GM10266 (cell line): Measurements from ENCODE around the gene VSTM1.

Experiments
- DNase-seq: peaks from one replicate; pipeline ENCODE4 v3.0.0; 2012; ENCODE audit errors: extremely low spot score
- TF ChIP-seq, protein P1 (sequence below): IDR thresholded peaks from 2 replicates; pipeline ENCODE4 v1.5.1; 2012; ENCODE audit warnings: mild to moderate bottlenecking, low read depth; ENCODE audit not compliant: control insufficient read depth, insufficient read depth; ENCODE audit errors: missing control alignments

VSTM1 gene

DNA sequence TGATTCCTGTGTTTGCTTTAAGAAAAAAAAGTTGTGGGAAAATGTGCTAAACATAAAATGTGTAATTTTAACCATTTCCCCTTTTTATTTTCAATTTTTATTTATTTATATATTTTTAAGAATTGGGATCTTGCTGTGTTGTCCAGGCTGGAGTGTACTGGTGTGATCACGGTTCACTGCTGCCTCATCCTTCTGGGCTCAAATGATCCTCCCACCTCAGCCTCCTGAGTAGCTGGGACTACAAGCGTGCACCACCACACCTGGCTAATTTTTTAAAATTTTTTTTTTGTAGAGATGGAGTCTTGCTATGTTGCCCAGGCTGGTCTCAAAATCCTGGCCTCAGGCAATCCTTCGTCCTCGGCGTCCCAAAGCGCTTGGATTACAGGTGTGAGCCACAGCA, 53.2 kb downstream of the VSTM1 start:
- TF ChIP-seq, protein P1, sequence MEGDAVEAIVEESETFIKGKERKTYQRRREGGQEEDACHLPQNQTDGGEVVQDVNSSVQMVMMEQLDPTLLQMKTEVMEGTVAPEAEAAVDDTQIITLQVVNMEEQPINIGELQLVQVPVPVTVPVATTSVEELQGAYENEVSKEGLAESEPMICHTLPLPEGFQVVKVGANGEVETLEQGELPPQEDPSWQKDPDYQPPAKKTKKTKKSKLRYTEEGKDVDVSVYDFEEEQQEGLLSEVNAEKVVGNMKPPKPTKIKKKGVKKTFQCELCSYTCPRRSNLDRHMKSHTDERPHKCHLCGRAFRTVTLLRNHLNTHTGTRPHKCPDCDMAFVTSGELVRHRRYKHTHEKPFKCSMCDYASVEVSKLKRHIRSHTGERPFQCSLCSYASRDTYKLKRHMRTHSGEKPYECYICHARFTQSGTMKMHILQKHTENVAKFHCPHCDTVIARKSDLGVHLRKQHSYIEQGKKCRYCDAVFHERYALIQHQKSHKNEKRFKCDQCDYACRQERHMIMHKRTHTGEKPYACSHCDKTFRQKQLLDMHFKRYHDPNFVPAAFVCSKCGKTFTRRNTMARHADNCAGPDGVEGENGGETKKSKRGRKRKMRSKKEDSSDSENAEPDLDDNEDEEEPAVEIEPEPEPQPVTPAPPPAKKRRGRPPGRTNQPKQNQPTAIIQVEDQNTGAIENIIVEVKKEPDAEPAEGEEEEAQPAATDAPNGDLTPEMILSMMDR = no peak
- no peak for DNase-seq

DNA sequence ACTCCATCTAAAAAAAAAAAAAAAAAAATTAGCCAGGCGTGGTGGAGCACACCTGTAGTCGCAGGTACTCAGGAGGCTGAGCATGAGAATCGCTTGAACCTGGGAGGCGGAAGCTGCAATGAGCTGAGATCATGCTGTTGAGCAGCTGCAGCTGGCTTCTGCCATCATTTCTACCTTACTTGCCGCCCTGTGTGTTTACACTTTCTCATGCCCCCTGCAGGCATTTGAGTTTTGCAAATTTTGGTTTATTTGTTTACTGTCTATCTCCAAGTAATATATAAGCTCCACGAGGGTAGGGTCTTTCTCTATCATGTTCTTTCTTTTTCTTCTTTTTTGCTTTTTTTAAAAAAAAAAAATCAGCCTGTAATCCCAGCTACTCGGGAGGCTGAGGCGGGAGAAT, 54.3 kb downstream of the VSTM1 start:
- TF ChIP-seq, protein P1 = no peak
- DNase-seq = no peak

DNA sequence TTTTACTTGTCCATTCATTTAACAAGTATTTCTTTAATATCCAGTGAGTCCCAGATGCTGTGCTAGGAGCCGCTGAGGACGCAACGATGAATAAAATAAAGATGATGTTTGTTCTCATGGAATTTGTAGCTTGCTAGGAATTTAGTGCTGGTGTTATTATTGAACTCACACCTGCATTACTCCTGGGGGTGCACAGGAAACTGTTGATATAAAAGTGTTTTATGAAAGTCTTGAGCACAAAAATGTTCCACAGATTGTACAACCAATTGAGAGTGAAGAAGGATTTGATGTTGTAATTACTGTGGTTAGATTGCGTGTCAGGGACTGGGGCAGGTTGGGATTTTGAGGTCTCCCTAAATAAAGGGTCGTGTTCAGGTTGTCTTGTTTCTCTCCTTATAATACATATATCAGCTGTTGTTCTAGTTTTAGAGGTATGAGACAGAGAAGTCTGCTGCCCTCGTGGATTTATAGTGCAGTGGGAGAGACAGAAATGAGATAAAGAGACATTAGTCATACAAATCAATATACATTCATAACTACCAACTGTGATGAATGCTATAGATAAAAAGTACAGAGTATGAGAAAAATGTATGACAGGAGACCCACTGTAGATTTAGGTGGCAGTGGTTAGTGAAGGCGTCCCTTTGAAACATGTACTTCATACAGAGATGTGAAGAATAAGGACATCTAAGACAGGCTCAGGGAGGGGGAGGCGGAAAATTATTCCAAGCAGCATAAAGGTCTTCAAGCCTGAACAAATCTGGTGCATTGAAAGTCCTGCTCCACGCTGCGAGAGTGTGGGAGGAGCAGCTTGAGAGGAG, 61.0 kb downstream of the VSTM1 start:
- TF ChIP-seq, protein P1 = no peak
- DNase-seq = no peak

DNA sequence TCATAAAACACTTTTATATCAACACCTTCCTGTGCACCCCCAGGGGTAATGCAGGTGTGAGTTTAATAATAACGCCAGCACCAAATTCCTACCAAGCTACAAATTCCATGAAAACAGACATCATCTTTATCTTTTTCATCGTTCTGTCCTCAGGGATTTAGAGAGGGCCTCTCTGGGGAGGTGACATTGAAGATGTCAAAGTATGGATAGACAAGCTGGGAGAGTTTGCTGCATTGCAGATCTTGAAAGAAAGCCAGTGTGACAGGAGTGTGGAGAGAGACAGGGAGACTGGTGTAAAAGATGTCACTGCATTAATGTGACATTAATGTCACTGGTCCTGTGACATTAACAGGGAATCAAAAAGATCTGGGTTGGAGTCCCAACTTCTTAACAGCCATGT, 62.2 kb downstream of the VSTM1 start:
- TF ChIP-seq, protein P1 = no peak

DNA sequence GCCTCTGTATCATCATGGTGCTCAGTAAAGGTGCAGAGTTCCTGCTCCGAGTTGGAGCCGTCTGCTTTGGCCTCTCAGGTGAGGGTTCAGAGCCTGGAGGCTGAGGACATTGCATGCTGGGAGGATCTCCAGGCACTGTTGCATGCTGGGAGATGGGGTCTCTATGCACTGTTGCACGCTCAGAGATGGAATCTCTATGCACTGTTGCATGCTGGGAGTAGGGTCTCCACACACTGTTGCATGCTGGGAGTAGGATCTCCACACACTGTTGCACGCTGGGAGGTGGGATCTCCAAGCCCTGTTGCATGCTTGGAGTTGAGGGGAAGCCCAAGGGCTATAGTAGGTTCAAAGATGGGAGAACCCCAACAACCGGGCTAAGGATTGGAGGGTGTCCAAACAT, 64.0 kb downstream of the VSTM1 start:
- DNase-seq = no peak
- TF ChIP-seq, protein P1 = no peak

More for the DNA sequence above, 62.2 kb downstream of the VSTM1 start:
- no peak for DNase-seq

DNA sequence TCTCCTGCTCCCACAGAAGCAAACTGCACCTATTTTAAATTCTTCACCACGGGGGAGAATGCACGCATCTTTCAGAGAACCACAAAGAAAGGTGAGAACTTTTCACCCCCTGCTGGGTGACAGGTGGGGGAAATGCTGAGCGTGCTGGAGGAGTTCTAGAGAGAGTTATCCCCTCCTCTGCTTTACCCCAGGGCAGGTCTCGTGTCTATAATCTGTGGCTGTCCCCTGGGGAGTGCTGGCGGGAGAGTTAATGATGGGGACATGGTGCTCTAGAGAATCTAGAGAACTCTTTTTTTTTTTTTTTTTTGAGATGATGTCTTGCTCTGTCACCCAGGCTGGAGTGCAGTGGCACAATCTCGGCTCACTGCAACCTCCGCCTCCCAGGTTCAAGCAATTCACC, 65.5 kb downstream of the VSTM1 start:
- DNase-seq = no peak
- TF ChIP-seq, protein P1 = no peak

DNA sequence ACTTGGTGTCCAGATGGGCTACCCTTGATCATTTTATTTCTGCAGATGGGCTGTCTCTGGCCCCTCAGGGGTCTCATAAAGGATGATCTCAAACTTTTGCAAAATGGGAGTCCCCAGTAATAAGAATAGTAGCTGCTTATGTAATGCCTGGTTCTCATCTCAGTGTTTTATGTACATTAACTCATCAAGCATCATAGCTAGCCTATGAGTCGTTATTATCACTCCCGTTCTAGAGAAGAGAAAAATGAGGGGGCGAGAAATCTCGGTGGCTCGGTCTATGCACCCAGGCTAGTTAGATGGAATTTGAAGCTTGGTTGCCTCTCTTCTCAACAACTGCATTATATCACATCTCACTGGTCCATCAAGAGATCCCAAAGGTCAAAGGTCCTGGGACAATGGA, 68.9 kb downstream of the VSTM1 start:
- DNase-seq = no peak
- TF ChIP-seq, protein P1 = no peak
